HG03280 (cell line): Measurements from ENCODE around the gene LDB2.

ENCODE experiments used
- ATAC-seq: cut with Tn5 transposase; IDR thresholded peaks from one replicate; pipeline ENCODE4 v1.9.1; 2021; ENCODE audit warnings: mild to moderate bottlenecking, moderate library complexity; ENCODE audit not compliant: unreplicated experiment

The LDB2 gene

GRCh38 chr4:16809064-16809463 is 89.4 kb downstream of the LDB2 start:
- ATAC-seq, result no peak

- ATAC-seq, result no peak
These were observed 91.1 kb downstream of the LDB2 start for GRCh38 chr4:16807355-16807754.

GRCh38 chr4:16804581-16804980 is 93.9 kb downstream of the LDB2 start:
- no peak for ATAC-seq

- ATAC-seq, result no peak
These were observed 96.4 kb downstream of the LDB2 start for GRCh38 chr4:16802044-16802443.

- no peak for ATAC-seq
These were observed 97.1 kb downstream of the LDB2 start for GRCh38 chr4:16801356-16801755.

- no peak for ATAC-seq
These were observed 103.5 kb downstream of the LDB2 start for GRCh38 chr4:16794816-16795445.

- ATAC-seq, result no peak
These were observed 107.0 kb downstream of the LDB2 start for GRCh38 chr4:16791460-16791859.

- ATAC-seq, result no peak
These were observed 107.9 kb downstream of the LDB2 start for GRCh38 chr4:16790508-16790907.

GRCh38 chr4:16788868-16789267 is 109.6 kb downstream of the LDB2 start:
- no peak for ATAC-seq

GRCh38 chr4:16785793-16786527 is 112.5 kb downstream of the LDB2 start:
- no peak for ATAC-seq

- ATAC-seq, result no peak
These were observed 115.3 kb downstream of the LDB2 start for GRCh38 chr4:16783119-16783518.

GRCh38 chr4:16779028-16779675 is 119.3 kb downstream of the LDB2 start:
- no peak for ATAC-seq

- no peak for ATAC-seq
These were observed 120.7 kb downstream of the LDB2 start for GRCh38 chr4:16777726-16778125.

GRCh38 chr4:16775411-16776154 is 122.9 kb downstream of the LDB2 start:
- ATAC-seq, result no peak

- ATAC-seq, result no peak
These were observed 126.0 kb downstream of the LDB2 start for GRCh38 chr4:16772366-16772850.

GRCh38 chr4:16770710-16771285 is 127.6 kb downstream of the LDB2 start:
- no peak for ATAC-seq

GRCh38 chr4:16767861-16768260 is 130.6 kb downstream of the LDB2 start:
- ATAC-seq, result no peak

- ATAC-seq, result no peak
These were observed 131.2 kb downstream of the LDB2 start for GRCh38 chr4:16767251-16767650.

GRCh38 chr4:16765546-16765945 is 132.9 kb downstream of the LDB2 start:
- no peak for ATAC-seq

- ATAC-seq, result no peak
These were observed 133.8 kb downstream of the LDB2 start for GRCh38 chr4:16764622-16765021.
